ENCODE results near the gene PRRG1. TPM values are rescaled to one million over a fixed set of nuclear protein-coding genes. Genes with fewer than 3 reads are reported as not detected.
"Not testable (repeated sequence)": the region's sequence is repeated elsewhere in the genome, so short reads cannot be mapped to it uniquely, and the experiment has no call there.

Gene PRRG1
- total RNA-seq, 1 donor from 2014 or later: 9.8 TPM

- no peak for DNase-seq (ENCODE audit: low spot score)
- intact Hi-C loops (cut with DNase I): no loop called here
Observed at GRCh38 chrX:37370499-37371141, 21.5 kb downstream of the PRRG1 start.

DNA sequence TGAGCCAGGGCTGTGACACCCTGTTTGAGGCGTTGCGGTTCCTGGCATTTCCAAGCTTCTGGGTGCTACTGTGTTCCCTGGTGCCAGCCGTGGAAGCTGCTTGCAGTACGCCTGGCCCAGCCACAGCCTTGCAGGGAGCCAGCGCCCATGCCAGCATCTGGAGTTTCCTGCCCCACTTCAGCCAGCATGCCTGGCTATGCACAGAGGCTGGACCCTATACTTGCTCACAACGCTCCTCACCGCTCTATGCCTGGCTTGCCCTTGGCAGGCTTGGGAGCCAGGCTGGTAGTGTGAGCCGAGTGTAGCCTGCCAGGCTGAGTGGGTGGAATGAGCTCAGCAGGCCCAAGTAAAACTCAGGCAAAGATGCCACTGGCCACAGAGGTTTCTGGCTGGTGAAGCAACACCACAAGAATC is 22.4 kb downstream of the PRRG1 start:
- peak; percentile 79 for DNase-seq (ENCODE audit: low spot score)
- intact Hi-C loops (cut with DNase I): no loop called here

DNA sequence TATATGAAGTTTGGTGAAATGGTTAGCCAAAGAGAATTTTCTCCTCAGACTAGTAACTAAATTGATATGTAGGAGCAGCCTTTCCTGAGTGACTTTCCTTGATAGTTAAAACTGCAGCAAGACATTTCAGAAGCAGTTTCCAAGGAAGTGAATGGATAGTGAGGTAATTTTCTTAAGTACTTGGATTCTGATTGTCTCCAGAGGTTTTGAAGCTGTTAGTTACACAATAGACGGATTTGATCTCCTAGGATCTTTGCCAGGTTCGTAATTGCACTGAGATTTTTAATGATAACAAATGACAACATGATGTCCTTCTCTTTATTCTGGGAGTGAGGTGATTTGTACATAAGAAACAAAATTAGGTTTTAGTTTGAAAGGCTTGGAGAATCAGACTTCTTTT is 29.2 kb downstream of the PRRG1 start:
- DNase-seq (ENCODE audit: low spot score): no peak
- intact Hi-C loops (cut with DNase I): no loop called here

- intact Hi-C loops (cut with DNase I): no loop called here
- DNase-seq (ENCODE audit: low spot score): no peak
Observed at GRCh38 chrX:37378830-37379229, 29.7 kb downstream of the PRRG1 start.

DNA sequence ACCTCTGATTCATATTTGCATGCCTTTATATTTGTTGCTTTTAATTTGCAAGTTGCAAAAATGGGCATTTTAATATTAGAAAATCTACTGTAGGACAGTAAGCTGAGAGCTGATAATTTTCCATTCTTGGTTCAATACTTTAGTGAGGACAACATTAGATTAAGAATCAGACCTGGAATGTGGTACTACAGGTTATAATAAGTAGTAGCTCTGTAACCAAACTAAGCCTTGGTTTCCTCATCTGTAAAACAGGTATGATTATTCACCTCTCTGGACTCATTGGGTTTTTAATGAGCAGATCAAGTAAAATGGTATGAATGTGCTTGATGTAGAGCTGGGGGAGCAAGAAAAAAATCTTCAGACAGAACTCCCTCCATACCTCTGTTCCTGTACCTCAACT is 31.1 kb downstream of the PRRG1 start:
- intact Hi-C loops (cut with DNase I): no loop called here

GRCh38 chrX:37380924-37381323 is 31.8 kb downstream of the PRRG1 start:
- no peak for DNase-seq (ENCODE audit: low spot score)
- intact Hi-C loops (cut with DNase I): no loop called here

More for the DNA sequence above, 31.1 kb downstream of the PRRG1 start:
- no peak for DNase-seq (ENCODE audit: low spot score)

- intact Hi-C loops (cut with DNase I): no loop called here
- DNase-seq (ENCODE audit: low spot score): no peak
Observed at GRCh38 chrX:37383313-37383712, 34.1 kb downstream of the PRRG1 start.

- DNase-seq (ENCODE audit: low spot score): no peak
- intact Hi-C loops (cut with DNase I): no loop called here
Observed at GRCh38 chrX:37388413-37388812, 39.2 kb downstream of the PRRG1 start.

DNA sequence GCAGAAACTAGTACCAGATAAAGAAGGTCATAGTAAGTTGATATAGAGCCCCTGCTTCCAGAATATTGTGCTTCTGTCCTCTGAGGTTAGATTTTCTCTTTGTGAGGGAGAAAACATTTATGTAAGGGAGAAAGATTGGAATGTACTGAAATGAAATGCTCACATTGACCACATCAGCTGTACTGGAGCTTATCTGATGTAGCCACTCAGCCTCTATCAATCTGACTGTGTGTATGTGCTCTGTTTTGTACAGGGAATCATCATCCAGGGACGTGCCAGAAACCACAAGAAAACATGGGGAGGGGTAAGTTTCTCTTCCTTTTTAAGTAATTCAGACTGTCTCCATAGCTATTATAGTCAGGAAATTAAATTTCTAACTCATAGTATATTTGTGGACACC is 56.8 kb downstream of the PRRG1 start:
- intact Hi-C loops (cut with DNase I): no loop called here

GRCh38 chrX:37407736-37408135 is 58.6 kb downstream of the PRRG1 start:
- no peak for DNase-seq (ENCODE audit: low spot score)
- intact Hi-C loops (cut with DNase I): no loop called here

More for the DNA sequence above, 56.8 kb downstream of the PRRG1 start:
- DNase-seq (ENCODE audit: low spot score): no peak

DNA sequence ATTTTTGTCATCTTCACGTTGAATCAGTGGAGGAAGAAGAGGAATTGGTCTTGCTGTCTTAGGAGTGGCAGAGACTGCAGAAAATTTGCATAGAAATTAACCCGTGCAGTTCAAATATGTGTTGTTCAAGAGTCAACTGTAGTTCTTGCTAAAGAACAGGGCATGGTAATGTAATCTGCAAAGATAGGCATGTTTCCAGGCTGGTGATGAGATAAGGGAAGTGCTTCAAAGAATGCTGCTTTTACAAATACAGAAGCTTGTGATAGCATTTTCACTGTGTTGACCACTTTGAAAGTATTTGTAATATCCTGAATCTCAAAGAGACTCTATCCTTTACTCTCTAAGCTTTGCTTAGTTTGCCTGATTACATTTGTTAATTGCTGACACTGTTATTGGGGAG is 60.1 kb downstream of the PRRG1 start:
- DNase-seq (ENCODE audit: low spot score): no peak
- intact Hi-C loops (cut with DNase I): no loop called here

DNA sequence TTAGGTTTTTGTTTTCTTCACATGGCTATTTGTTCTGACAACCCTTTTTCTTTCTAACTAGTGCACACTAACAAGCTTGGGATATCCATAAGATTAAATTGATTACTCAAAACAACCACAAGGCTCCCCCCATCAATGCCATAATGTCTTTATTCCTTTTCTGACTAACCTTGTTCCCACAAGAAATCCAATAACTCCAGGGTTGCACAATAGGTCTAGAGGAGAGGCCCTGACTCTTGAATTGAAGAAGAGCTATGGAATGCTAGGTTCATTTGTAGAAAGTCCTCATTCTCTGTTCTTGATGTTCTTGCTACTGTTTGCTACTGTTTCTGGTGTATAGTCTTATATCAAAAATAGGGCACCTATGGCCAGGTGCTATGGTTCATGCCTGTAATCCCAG is 71.0 kb downstream of the PRRG1 start:
- intact Hi-C loops (cut with DNase I): no loop called here
- no peak for DNase-seq (ENCODE audit: low spot score)

GRCh38 chrX:37420756-37421155 is 71.6 kb downstream of the PRRG1 start:
- intact Hi-C loops (cut with DNase I): no loop called here
- DNase-seq (ENCODE audit: low spot score): no peak

DNA sequence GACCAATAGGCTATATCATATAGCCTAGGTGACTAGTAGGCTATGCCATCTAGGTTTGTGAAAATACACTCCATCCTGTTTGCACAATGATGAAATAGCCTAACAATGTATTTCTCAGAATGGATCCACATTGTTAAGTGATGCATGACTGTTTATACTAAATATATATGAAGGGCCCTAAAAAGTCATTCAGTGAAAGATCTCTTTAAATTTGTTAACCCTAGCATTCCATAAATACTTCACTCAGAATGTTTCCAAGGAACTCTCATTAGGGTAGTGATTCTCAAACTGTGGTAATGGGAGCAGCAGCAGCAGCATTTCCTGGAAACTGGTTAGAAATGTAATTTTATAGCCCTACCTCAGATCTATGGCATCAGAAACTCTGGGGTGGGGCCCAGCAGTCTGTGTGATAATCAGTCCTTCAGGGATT is 74.9 kb downstream of the PRRG1 start:
- DNase-seq (ENCODE audit: low spot score): no peak
- intact Hi-C loops (cut with DNase I): no loop called here

- intact Hi-C loops (cut with DNase I): no loop called here
- no peak for DNase-seq (ENCODE audit: low spot score)
Observed at GRCh38 chrX:37425370-37425769, 76.2 kb downstream of the PRRG1 start.

DNA sequence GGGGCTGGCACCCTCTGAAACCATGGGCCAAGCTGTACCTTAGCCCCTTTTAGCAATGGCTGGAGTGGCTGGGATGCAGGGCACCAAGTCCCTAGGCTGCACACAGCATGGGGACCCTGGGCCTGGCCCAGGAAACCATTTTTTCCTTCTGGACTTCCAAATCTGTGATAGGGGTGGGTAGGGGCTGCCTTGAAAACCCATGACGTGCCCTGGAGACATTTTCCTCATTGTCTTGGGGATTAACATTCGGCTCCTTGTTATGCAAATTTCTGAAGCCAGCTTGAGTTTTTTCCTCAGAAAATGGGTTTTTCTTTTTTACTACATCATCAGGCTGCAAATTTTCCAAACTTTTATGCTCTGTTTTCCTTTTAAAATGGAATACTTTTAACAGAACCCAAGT is 79.8 kb downstream of the PRRG1 start:
- DNase-seq (ENCODE audit: low spot score); intact Hi-C loops (cut with DNase I): not testable (repeated sequence)

GRCh38 chrX:37434362-37434761 is 85.2 kb downstream of the PRRG1 start:
- no peak for DNase-seq (ENCODE audit: low spot score)
- intact Hi-C loops (cut with DNase I): no loop called here

- intact Hi-C loops (cut with DNase I): no loop called here
Observed at GRCh38 chrX:37437160-37437559, 88.0 kb downstream of the PRRG1 start.

GRCh38 chrX:37441377-37441776 is 92.2 kb downstream of the PRRG1 start:
- intact Hi-C loops (cut with DNase I): no loop called here
- DNase-seq (ENCODE audit: low spot score): no peak

More at GRCh38 chrX:37437160-37437559, 88.0 kb downstream of the PRRG1 start:
- DNase-seq (ENCODE audit: low spot score): no peak

- no peak for DNase-seq (ENCODE audit: low spot score)
- intact Hi-C loops (cut with DNase I): no loop called here
Observed at GRCh38 chrX:37445182-37445581, 96.0 kb downstream of the PRRG1 start.

DNA sequence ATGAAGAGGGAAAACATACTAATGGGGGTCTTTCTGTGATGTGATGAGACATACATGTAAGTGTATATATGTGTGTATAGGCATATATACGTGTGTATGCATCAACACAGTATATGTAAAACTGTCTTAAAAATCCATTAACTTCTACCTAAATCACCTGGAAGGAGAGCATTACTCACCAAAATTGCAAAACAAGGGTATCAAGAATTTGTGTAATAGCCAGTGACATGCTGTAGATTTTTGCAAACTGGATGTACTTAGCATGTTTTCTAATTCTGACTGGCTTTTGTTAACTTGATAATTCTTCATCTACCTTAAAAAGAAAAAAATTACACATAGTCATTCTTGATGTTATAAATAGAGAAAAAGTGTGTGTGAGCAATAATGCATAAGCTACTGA is 104.7 kb downstream of the PRRG1 start:
- intact Hi-C loops (cut with DNase I): no loop called here
- DNase-seq (ENCODE audit: low spot score): no peak

Measured in cardiac septum (tissue), 1 donor.